Fibroblast of lung (primary cell): Measurements from ENCODE around the gene PATJ. TPM values are rescaled to one million over a fixed set of nuclear protein-coding genes. Genes with fewer than 3 reads are reported as not detected.

Experiments used
- DNase-seq, 2 donors: peaks; one replicate each; pipeline versions ENCODE4 v3.0.0 to v3.0.0-alpha.2; 2010; ENCODE audit warnings: low read depth in 2 of 2
- H2AFZ ChIP-seq: 2 replicates; pipeline ENCODE4 v1.5.1; 2012; ENCODE audit warnings: low read length, control low read depth, inconsistent platforms
- H3K27ac ChIP-seq: 2 replicates; pipeline ENCODE4 v1.5.1; 2011; ENCODE audit warnings: low read length, control low read depth; ENCODE audit not compliant: insufficient read depth
- H3K27me3 ChIP-seq: 2 replicates; pipeline ENCODE4 v1.5.1; 2011; ENCODE audit warnings: mild to moderate bottlenecking, low read length; ENCODE audit not compliant: control insufficient read depth, insufficient read depth
- H3K36me3 ChIP-seq: 2 replicates; pipeline ENCODE4 v1.5.1; 2011; ENCODE audit warnings: low read length; ENCODE audit not compliant: control insufficient read depth, insufficient read depth
- H3K4me1 ChIP-seq: 2 replicates; pipeline ENCODE4 v1.5.1; 2011; ENCODE audit warnings: low read length; ENCODE audit not compliant: control insufficient read depth, insufficient read depth; ENCODE audit errors: extremely low read depth
- H3K4me2 ChIP-seq: 2 replicates; pipeline ENCODE4 v1.5.1; 2011; ENCODE audit warnings: low read length, control low read depth; ENCODE audit not compliant: insufficient read depth; ENCODE audit errors: extremely low read depth
- H3K4me3 ChIP-seq, 4 experiments: fragments of 200-600 bp in 1 of 4; sonication (generic) in 1 of 4; replicated peaks in 1 of 4; 2 replicates each; pipeline ENCODE4 v1.5.1; 2011 to 2016; ENCODE audit warnings: low read length in 4 of 4, low read depth in 3 of 4, mild to moderate bottlenecking in 3 of 4, control low read depth in 2 of 4, inconsistent platforms in 1 of 4, mixed read lengths in 1 of 4; ENCODE audit not compliant: insufficient read depth in 1 of 4; ENCODE audit errors: control extremely low read depth in 1 of 4
- H3K79me2 ChIP-seq: 2 replicates; pipeline ENCODE4 v1.5.1; 2012; ENCODE audit warnings: mild to moderate bottlenecking, low read length, inconsistent platforms; ENCODE audit not compliant: control insufficient read depth, insufficient read depth
- H3K9ac ChIP-seq: 2 replicates; pipeline ENCODE4 v1.5.1; 2011; ENCODE audit warnings: mild to moderate bottlenecking, low read length, control low read depth; ENCODE audit not compliant: insufficient read depth
- H3K9me3 ChIP-seq: 2 replicates; pipeline ENCODE4 v1.5.1; 2012; ENCODE audit warnings: low read depth, low read length; ENCODE audit not compliant: control insufficient read depth, insufficient read depth
- H4K20me1 ChIP-seq: 2 replicates; pipeline ENCODE4 v1.5.1; 2011; ENCODE audit warnings: low read length; ENCODE audit not compliant: control insufficient read depth, insufficient read depth; ENCODE audit errors: extremely low read depth
- CTCF ChIP-seq, 2 donors: IDR thresholded peaks in 1 of 2; conservative IDR thresholded peaks in 1 of 2; 1 replicate in 1 of 2; 2 replicates in 1 of 2; pipeline ENCODE4 v1.5.1; 2011 to 2012; ENCODE audit warnings: low read length in 2 of 2, control low read depth in 1 of 2, inconsistent platforms in 1 of 2, low read depth in 1 of 2, mild to moderate bottlenecking in 1 of 2
- EZH2 ChIP-seq: IDR thresholded peaks from 2 replicates; pipeline ENCODE4 v1.5.1; 2012; ENCODE audit warnings: low read length, control low read depth, mild to moderate bottlenecking; ENCODE audit errors: missing control alignments
- polyA plus RNA-seq, 2 donors: library from polyadenylated mRNA; depleted of rRNA in 1 of 2; stranded (reverse) in 1 of 2; unstranded in 1 of 2; fragments of >200 nt; gene quantifications; 2 replicates each; pipeline ENCODE4 v1.2.1, GENCODE V29; 2011 to 2012; ENCODE audit warnings: missing spikeins in 1 of 2
- total RNA-seq: library from RNA; depleted of rRNA; stranded (reverse); fragments of >200 nt; gene quantifications from 2 replicates; pipeline ENCODE4 v1.2.1, GENCODE V29; 2014

Gene PATJ
- total and polyA plus RNA-seq, 2 donors (not counting 1 experiment from before 2014, with no cell fraction given): 2.5 to 12.4 TPM

GRCh38 chr1:62052946-62053345, 310.7 kb downstream of the PATJ start:
- TF ChIP-seq EZH2 (no peak), CTCF (conservative IDR thresholded peaks at IDR 0.05 in 1 of 2, IDR thresholded peaks at IDR 0.05 in 1 of 2; ENCODE audit: low read depth in 1 of 2, low read length in 2 of 2) (no peak)
- no peak overlapping the region for H3K4me3 ChIP-seq
- no peaks in the 10 kb centered on the region for H3K79me2 ChIP-seq
- no peak for DNase-seq
- no peak overlapping the region for H3K27ac ChIP-seq
- no peak overlapping the region for H2AFZ ChIP-seq
- no peaks in the 10 kb centered on the region for H3K27me3 ChIP-seq
- H3K9me3 ChIP-seq: no peaks in the 10 kb centered on the region
- no peaks in the 10 kb centered on the region for H4K20me1 ChIP-seq
- no peak overlapping the region for H3K4me2 ChIP-seq
- H3K9ac ChIP-seq: no peak overlapping the region
- H3K36me3 ChIP-seq: no peaks in the 10 kb centered on the region
- no peaks in the 10 kb centered on the region for H3K4me1 ChIP-seq

- Histone ChIP-seq H4K20me1 (no peaks in the 10 kb centered on the region), H3K36me3 (no peaks in the 10 kb centered on the region), H3K27ac (no peak overlapping the region), H3K4me2 (no peak overlapping the region), H3K9ac (no peak overlapping the region), H2AFZ (no peak overlapping the region), H3K9me3 (no peaks in the 10 kb centered on the region), H3K4me3 (no peak overlapping the region), H3K4me1 (no peaks in the 10 kb centered on the region), H3K79me2 (no peaks in the 10 kb centered on the region), H3K27me3 (no peaks in the 10 kb centered on the region)
- DNase-seq: no peak
- TF ChIP-seq CTCF (conservative IDR thresholded peaks at IDR 0.05 in 1 of 2, IDR thresholded peaks at IDR 0.05 in 1 of 2; ENCODE audit: low read depth in 1 of 2, low read length in 2 of 2) (no peak), EZH2 (no peak)
These were observed 311.9 kb downstream of the PATJ start for GRCh38 chr1:62054188-62054587.

GRCh38 chr1:62057230-62057629, 314.9 kb downstream of the PATJ start:
- Histone ChIP-seq H3K4me3 (no peak overlapping the region), H2AFZ (no peak overlapping the region), H4K20me1 (no peaks in the 10 kb centered on the region), H3K4me2 (no peak overlapping the region), H3K27ac (no peak overlapping the region), H3K27me3 (no peaks in the 10 kb centered on the region), H3K79me2 (no peaks in the 10 kb centered on the region), H3K36me3 (no peaks in the 10 kb centered on the region), H3K9ac (no peak overlapping the region), H3K9me3 (no peaks in the 10 kb centered on the region), H3K4me1 (no peaks in the 10 kb centered on the region)
- DNase-seq: no peak
- TF ChIP-seq EZH2 (no peak), CTCF (conservative IDR thresholded peaks at IDR 0.05 in 1 of 2, IDR thresholded peaks at IDR 0.05 in 1 of 2; ENCODE audit: low read depth in 1 of 2, low read length in 2 of 2) (no peak)
